Activated CD4-positive, alpha-beta T cell treated with anti-CD3 and anti-CD28 coated beads, Interleukin-2, amount 50 U/mL, for 48 hours (primary cell): ENCODE measurements around the gene LGALS7B.
"Not testable (repeated sequence)": the region's sequence is repeated elsewhere in the genome, so short reads cannot be mapped to it uniquely, and the experiment has no call there.

Experiments used
- DNase-seq, 2 experiments: peaks; one replicate each; pipeline ENCODE4 v3.0.0-alpha.2; 2020

LGALS7B gene

DNA sequence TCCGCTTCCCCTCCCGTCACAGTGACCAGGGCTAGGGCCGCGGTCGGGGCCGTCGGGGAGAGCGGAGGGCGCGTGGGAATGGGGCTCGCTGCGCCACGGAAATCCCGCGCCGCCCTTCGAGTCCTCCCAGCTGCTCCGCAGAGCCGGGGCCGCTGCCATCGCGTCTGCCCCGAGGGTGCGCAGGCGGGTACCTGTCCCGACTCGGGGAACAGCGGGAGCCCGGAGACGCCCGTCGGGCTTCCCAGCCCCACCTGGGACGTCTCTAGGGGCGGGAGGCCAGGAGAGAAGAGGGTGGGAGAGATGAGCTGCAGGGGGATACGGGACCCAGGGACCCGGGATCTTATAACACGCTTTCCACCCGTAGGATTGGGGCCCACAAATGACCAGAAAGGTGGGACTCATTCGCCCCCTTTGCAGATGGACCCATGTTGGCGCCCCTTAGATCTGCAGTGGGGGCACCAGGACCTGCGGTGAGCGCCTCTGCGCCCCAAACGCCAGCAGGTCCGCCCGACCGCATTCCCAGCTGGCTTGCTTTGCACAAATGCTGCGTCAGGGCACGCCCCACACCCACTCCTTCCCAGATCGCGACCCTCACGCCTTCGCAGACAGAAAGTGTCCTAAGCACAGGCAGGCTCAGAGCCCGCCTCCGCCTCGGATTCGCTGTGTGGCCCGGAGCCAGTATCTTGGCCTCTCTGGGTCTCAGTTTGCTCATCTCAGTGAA, 18.6 kb upstream of the LGALS7B start:
- DNase-seq, result not testable (repeated sequence)

GRCh38 chr19:38770949-38771275, 18.1 kb upstream of the LGALS7B start:
- DNase-seq, result not testable (repeated sequence)

- DNase-seq, result not testable (repeated sequence)
These were observed 17.4 kb upstream of the LGALS7B start for GRCh38 chr19:38771569-38771968.

DNA sequence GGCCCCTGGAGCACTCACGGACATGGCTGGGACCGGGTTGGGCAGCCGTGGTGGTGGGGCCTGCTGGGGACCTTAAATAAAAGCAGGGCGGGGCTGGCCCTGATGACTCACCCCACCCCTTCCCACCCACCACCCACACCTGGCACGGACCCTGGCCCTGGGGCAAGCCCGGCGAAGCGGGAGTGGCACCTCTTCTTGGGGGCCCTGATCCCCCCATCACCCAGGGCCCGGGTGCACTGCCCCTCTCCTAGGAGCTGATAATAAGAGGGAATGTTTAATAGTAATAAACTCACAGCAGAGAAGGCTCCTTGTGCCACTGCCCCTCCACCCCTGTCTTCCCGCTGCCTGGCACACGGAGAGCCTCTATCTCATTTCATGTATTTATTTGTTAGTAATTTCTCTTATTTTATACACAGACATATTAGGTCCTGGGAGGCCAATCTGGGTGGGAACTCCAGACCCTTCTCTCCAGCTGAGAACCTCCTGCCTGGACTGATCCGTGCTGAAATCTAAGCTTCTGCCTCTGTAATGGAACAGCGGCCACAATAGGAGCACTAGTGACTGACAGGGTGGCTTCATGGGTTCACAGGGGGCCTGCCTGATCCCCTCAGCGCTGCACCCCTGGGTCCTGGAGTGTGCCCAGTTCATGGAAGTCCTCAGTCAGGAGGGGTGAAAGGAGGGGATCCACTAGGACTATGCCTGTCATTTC, 15.4 kb upstream of the LGALS7B start, which contains the start of gene LGALS7:
Gene LGALS7 (minus strand): TSS at position 49 of the 709 bp plus-strand sequence. CDS start 25 bp downstream, at position 24.
- DNase-seq, result no peak

GRCh38 chr19:38774181-38774950, 14.6 kb upstream of the LGALS7B start:
- no peak for DNase-seq

DNA sequence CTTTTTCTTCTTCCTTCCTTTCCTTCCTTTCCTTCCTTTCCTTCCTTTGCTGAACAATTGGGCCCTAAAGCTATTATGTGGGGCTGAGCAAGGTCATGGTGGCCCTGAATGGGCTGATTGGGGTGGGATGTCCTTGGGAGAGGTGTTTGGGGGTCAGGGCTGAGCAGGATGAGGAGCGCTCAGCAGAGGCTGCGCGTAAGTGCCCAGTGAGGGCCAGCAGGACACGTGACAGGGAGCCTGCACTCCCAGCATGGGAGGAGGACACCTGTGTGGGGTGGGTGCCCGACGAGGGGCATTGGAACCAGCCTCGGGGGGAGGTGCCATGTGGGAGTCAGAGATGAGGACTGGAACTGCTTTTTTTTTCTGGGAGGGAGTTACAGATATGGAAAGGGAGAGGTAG, 10.3 kb upstream of the LGALS7B start:
- no peak for DNase-seq

DNA sequence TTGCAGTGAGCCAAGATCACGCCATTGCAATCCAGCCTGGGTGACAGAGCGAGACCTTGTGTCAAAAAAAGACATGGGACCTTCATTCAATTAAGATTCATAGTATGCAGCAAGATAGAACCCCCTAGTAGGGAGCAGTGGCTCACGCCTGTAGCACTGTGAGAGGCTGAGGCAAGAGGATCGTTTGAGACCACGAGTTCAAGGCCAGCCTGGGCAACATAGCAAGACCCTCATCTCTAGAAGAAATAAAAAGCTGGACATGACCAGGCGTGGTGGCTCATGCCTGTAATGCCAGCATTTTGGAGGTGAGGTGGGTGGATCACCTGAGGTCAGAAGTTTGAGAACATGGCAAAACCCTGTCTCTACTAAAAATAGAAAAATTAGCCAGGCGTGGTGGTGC, 8.6 kb upstream of the LGALS7B start:
- no peak for DNase-seq

- no peak for DNase-seq
These were observed 7.9 kb upstream of the LGALS7B start for GRCh38 chr19:38781058-38781457.

GRCh38 chr19:38782212-38782611, 6.8 kb upstream of the LGALS7B start:
- DNase-seq, result not testable (repeated sequence)

- no peak for DNase-seq
These were observed 4.8 kb upstream of the LGALS7B start for GRCh38 chr19:38784224-38784623.

DNA sequence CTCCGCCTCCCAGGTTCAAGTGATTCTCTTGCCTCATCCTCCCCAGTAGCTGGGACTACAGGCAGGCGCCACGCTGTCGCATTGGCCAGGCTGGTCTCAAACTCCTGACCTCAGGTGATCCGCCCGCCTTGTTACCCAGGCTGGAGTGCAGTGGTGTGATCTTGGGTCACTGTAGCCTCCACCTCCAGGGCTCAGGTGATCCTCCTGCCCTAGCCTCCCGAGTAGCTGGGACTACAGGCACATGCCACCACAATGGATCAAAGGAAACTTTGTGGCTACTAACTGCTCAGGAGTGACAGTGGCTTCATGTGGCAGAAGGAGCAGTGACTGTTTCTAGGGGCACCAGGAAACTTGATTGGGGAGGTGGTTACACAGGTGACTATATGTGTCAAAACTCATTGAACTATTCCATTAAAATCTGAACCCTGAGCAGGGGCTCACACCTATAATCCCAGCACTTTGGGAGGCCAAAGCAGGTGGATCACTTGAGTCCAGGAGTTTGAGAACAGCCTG, 3.8 kb upstream of the LGALS7B start:
- no peak for DNase-seq

DNA sequence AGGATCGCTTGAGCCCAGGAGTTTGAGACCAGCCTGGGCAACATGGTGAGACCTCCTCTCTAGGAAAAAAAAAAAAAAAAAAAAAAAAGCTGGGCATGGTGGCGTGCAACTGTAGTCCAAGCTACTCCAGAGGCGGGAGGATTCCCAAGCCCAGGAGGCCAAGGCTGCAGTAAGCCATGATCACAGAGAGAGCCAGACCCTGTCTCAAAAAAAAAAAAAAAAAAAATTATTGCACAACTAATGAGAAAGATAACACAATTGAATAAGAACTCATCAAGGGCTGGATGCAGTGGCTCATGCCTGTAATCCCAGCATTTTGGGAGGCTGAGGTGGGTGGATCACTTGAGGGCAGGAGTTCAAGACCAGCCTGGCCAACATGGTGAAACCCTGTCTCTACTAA, 2.9 kb upstream of the LGALS7B start:
- not testable (repeated sequence) for DNase-seq

DNA sequence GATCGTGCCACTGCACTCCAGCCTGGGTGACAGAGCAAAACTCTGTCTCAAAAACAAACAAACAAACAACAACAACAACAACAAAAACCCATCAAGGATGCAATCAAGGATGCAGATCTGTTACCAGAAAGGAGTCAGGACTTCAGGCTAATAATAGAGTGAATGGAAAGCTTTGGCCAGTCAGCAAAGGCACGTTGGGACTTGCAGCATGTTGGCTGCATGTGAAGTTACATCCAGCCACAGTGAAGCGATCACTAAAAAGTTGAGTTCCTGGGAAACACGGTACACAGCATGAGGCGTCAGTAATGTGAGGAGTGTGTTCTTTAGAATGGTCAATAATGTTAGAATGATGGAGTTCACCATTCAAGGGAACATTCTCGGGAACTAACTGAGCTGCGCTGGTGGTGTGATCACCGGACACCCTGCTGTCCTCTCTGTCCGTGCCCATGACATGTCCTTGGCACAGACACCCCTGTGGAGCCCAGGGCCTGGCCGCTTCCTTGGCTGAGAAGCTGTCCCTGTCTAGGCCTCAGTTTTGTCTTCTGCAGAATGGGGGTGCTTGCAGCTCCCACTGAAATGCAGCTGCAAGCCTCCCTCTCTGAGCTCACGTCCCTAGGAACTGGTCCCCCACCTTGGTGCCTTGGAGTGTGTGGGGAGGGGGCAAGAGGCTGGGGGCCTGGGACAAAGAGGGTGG, 2.3 kb upstream of the LGALS7B start:
- DNase-seq, result no peak

GRCh38 chr19:38790507-38791403, 1.8 kb downstream of the LGALS7B start:
- DNase-seq, result not testable (repeated sequence)

DNA sequence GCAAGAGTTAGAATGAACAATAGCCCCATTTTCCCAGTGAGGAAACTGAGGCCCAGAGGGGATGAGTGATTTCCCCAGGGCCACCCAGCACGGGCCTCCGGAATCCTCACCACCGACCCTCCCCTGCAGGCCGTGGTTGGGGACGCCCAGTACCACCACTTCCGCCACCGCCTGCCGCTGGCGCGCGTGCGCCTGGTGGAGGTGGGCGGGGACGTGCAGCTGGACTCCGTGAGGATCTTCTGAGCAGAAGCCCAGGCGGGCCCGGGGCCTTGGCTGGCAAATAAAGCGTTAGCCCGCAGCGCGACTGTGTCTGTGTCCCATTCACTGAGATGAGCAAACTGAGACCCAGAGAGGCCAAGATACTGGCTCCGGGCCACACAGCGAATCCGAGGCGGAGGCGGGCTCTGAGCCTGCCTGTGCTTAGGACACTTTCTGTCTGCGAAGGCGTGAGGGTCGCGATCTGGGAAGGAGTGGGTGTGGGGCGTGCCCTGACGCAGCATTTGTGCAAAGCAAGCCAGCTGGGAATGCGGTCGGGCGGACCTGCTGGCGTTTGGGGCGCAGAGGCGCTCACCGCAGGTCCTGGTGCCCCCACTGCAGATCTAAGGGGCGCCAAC, 2.6 kb downstream of the LGALS7B start:
- DNase-seq, result not testable (repeated sequence)

DNA sequence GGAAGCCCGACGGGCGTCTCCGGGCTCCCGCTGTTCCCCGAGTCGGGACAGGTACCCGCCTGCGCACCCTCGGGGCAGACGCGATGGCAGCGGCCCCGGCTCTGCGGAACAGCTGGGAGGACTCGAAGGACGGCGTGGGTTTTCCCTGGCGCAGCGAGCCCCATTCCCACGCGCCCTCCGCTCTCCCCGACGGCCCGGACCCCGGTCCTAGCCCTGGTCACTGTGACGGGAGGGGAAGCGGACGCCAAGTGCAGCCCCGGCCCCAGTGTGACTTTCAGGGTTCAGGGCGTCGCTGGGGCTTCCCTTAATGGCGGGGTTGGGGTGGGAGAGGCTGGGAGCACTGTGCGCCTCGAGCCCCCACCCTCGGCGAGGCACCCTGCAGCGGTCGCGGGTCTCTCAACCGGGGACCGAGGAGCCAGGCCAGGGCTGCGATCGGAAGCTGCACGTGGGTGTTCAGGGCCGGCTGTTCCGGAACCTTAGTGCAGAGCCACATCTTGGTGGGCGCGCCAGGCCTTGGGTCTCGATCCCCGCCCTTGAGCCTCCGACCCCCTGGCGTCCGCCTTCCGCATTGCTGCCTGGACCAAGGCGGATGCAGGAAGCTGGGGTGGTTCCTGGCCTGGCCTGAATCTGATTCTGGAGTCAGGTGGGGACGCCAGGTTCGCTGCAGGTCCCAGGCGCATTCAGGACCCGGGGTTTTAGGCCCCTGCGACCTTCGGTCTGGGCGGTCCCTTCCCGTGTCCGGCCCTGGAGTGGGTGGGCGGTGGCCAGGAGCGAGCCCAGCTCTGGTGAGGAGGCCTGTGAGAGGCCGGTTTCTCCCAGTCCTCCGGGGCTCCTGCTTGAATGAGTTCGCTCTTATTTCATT, 3.5 kb downstream of the LGALS7B start:
- DNase-seq, result peak; percentile 42 to 55

DNA sequence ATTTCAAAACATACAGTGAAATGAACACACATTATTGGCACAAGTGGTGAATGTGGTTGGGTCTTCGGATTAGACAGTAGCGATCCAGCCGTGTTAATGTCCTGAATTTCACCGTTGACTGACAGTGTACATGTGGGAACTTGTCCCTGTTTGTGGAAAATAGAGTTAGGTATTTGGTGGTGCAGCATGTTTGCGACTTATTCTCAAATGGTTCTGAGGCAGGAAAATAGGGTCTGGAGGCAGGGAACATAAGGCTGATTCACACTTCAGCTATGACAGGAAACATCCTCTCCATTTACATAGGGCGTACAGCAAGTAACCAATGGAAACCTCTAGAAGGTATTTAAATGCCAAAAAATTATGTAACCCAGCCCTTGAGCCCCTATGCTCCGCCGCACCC, 4.2 kb downstream of the LGALS7B start:
- DNase-seq, result no peak

DNA sequence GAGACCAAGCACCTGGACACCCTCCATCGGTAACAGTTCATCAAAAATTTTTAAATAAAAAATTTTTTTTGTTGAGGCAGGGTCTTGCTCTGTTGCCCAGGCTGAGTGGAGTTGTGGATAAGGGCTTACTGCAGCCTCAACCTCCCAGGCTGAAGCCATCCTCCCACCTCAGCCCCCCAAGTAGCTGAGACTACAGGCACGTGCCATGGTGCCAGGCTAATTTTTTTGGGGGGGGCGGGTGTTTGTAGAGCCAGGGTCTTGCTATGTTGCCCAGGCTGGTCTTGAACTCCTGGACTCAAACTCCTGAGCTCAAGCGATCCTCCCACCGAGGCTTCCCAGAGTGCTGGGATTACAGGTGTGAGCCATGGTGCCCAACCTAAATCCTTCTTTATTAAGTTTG, 4.7 kb downstream of the LGALS7B start:
- DNase-seq, result no peak

GRCh38 chr19:38795549-38795948, 6.5 kb downstream of the LGALS7B start:
- DNase-seq, result no peak

DNA sequence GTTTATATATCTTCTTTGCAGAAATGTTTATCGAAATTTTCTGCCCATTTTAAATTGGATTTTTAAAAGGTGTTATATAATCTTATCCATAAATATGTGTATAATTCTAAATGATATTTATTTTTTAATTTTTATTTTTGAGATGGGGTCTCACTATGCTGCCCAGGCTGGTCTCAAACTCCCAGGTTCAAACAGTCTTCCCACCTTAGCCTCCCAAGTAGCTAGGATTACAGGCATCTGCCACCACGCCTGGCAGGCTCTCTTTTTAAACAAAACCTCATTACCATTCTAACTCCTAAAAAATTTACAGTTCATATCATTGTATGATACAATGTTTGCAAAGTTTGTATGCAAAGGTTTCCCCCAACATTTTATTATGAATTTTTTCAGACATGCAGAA, 7.2 kb downstream of the LGALS7B start:
- no peak for DNase-seq
